Progenitor cell of endocrine pancreas (in vitro differentiated cells): ENCODE data around the gene IRGC. TPM values are rescaled to one million over a fixed set of nuclear protein-coding genes. Genes with fewer than 3 reads are reported as not detected.

Experiments used
- DNase-seq: peaks from one replicate; pipeline ENCODE4 v3.0.0; 2021; ENCODE audit warnings: low spot score; ENCODE audit not compliant: unreplicated experiment
- H3K27ac Mint-ChIP-seq: 2 replicates; pipeline ENCODE4 v1.8.0; 2021; ENCODE audit warnings: mild to moderate bottlenecking, moderate library complexity, mixed read lengths
- H3K27me3 Mint-ChIP-seq: 2 replicates; pipeline ENCODE4 v1.8.0; 2021; ENCODE audit warnings: mixed read lengths
- H3K36me3 Mint-ChIP-seq: 2 replicates; pipeline ENCODE4 v1.8.0; 2022; ENCODE audit warnings: mixed read lengths; ENCODE audit not compliant: insufficient read depth
- H3K4me1 Mint-ChIP-seq: 2 replicates; pipeline ENCODE4 v1.8.0; 2021; ENCODE audit warnings: low read depth, mixed read lengths
- H3K4me3 Mint-ChIP-seq: 2 replicates; pipeline ENCODE4 v1.8.0; 2021; ENCODE audit warnings: low read depth, mild to moderate bottlenecking, moderate library complexity, mixed read lengths
- H3K9me3 Mint-ChIP-seq: 2 replicates; pipeline ENCODE4 v1.8.0; 2021; ENCODE audit warnings: low read depth, mixed read lengths
- CTCF ChIP-seq: fragments of 200-600 bp; sonication (generic); IDR thresholded peaks from one replicate; pipeline ENCODE4 v1.5.0; 2021; ENCODE audit warnings: antibody characterized with exemption, mild to moderate bottlenecking; ENCODE audit not compliant: unreplicated experiment
- total RNA-seq: library from RNA; stranded (reverse); gene quantifications from 2 replicates; pipeline ENCODE4 v1.2.1, GENCODE V29; 2021

IRGC gene
- total RNA-seq, 1 donor from 2014 or later = not detected

GRCh38 chr19:43723588-43723987 lies 7.7 kb downstream of the IRGC start:
- no peak for TF ChIP-seq CTCF
- no peaks in the 10 kb centered on the region for H3K27me3 Mint-ChIP-seq
- DNase-seq = no peak
- H3K27ac Mint-ChIP-seq = no peak overlapping the region
- H3K4me3 Mint-ChIP-seq = no peak overlapping the region
- H3K4me1 Mint-ChIP-seq = no peaks in the 10 kb centered on the region
- no peaks in the 10 kb centered on the region for H3K9me3 Mint-ChIP-seq
- H3K36me3 Mint-ChIP-seq = peaks cover 5% of the 10 kb centered on the region

- DNase-seq = no peak
- H3K4me1 Mint-ChIP-seq = no peaks in the 10 kb centered on the region
- no peak overlapping the region for H3K4me3 Mint-ChIP-seq
- H3K9me3 Mint-ChIP-seq = no peaks in the 10 kb centered on the region
- H3K27me3 Mint-ChIP-seq = no peaks in the 10 kb centered on the region
- peaks cover 6% of the 10 kb centered on the region for H3K36me3 Mint-ChIP-seq
- H3K27ac Mint-ChIP-seq = no peak overlapping the region
- TF ChIP-seq CTCF = no peak
Observed at GRCh38 chr19:43724896-43725295, 9.0 kb downstream of the IRGC start.

- no peak for TF ChIP-seq CTCF
- no peak for DNase-seq
- Mint-ChIP-seq H3K27ac (no peak overlapping the region), H3K9me3 (no peaks in the 10 kb centered on the region), H3K27me3 (no peaks in the 10 kb centered on the region), H3K36me3 (peaks cover 9% of the 10 kb centered on the region), H3K4me1 (no peaks in the 10 kb centered on the region), H3K4me3 (no peak overlapping the region)
Observed at GRCh38 chr19:43725468-43725867, 9.6 kb downstream of the IRGC start.

GRCh38 chr19:43726736-43727592 lies 11.1 kb downstream of the IRGC start:
- Mint-ChIP-seq H3K36me3 (peaks cover 10% of the 10 kb centered on the region), H3K4me1 (no peaks in the 10 kb centered on the region), H3K27ac (no peak overlapping the region), H3K9me3 (no peaks in the 10 kb centered on the region), H3K27me3 (no peaks in the 10 kb centered on the region), H3K4me3 (no peak overlapping the region)
- TF ChIP-seq CTCF = no peak
- DNase-seq = no peak

GRCh38 chr19:43727593-43727853 lies 11.6 kb downstream of the IRGC start:
- TF ChIP-seq CTCF = no peak
- DNase-seq = no peak

More at GRCh38 chr19:43727593-43727853, 11.6 kb downstream of the IRGC start:
- no peak overlapping the region for H3K27ac Mint-ChIP-seq
- H3K27me3 Mint-ChIP-seq = no peaks in the 10 kb centered on the region
- H3K9me3 Mint-ChIP-seq = no peaks in the 10 kb centered on the region
- H3K36me3 Mint-ChIP-seq = peaks cover 11% of the 10 kb centered on the region
- no peaks in the 10 kb centered on the region for H3K4me1 Mint-ChIP-seq
- no peak overlapping the region for H3K4me3 Mint-ChIP-seq
